Keratinocyte (primary cell): ENCODE results near the gene PRDX1. TPM values are rescaled to one million over a fixed set of nuclear protein-coding genes. Genes with fewer than 3 reads are reported as not detected.

Source experiments
- DNase-seq: peaks from one replicate; pipeline ENCODE4 v3.0.0-alpha.2; 2011; ENCODE audit warnings: low read depth, missing footprints, low spot score
- FAIRE-seq: peaks from 2 replicates; lab custom pipeline; 2011; peaks lifted over from hg19 to GRCh38; lab: Jason Lieb, UNC
- H2AFZ ChIP-seq: 2 replicates; pipeline ENCODE4 v1.6.0; 2012; ENCODE audit warnings: low read length, control low read depth, inconsistent platforms; ENCODE audit not compliant: control insufficient read depth
- H3K27ac ChIP-seq: 2 replicates; pipeline ENCODE4 v1.5.1; 2011; ENCODE audit warnings: low read length; ENCODE audit not compliant: control insufficient read depth, insufficient read depth
- H3K27me3 ChIP-seq: 3 replicates; pipeline ENCODE4 v1.6.0; 2011; ENCODE audit warnings: low read length; ENCODE audit not compliant: control insufficient read depth, insufficient read depth; ENCODE audit errors: extremely low read depth
- H3K36me3 ChIP-seq, 2 experiments: 2 replicates in 1 of 2; 3 replicates in 1 of 2; pipeline ENCODE4 v1.5.1; 2011; ENCODE audit warnings: low read length in 2 of 2, mild to moderate bottlenecking in 1 of 2; ENCODE audit not compliant: control insufficient read depth in 2 of 2, insufficient read depth in 2 of 2; ENCODE audit errors: extremely low read depth in 1 of 2
- H3K4me1 ChIP-seq: 3 replicates; pipeline ENCODE4 v1.5.1; 2011; ENCODE audit warnings: low read length; ENCODE audit not compliant: control insufficient read depth, insufficient read depth; ENCODE audit errors: extremely low read depth
- H3K4me2 ChIP-seq: 3 replicates; pipeline ENCODE4 v1.6.0; 2011; ENCODE audit warnings: low read depth, low read length; ENCODE audit not compliant: control insufficient read depth, insufficient read depth; ENCODE audit errors: extremely low read depth
- H3K4me3 ChIP-seq, 3 experiments: fragments of 200-600 bp in 1 of 3; sonication (generic) in 1 of 3; 2 replicates in 2 of 3; 3 replicates in 1 of 3; pipeline ENCODE4 v1.5.1; 2011 to 2016; ENCODE audit warnings: low read length in 3 of 3, mild to moderate bottlenecking in 3 of 3, control low read depth in 2 of 3, inconsistent platforms in 1 of 3, low read depth in 1 of 3, mixed read lengths in 1 of 3, mixed run types in 1 of 3, moderate library complexity in 1 of 3; ENCODE audit not compliant: control insufficient read depth in 2 of 3, insufficient read depth in 2 of 3; ENCODE audit errors: extremely low read depth in 1 of 3
- H3K79me2 ChIP-seq: 2 replicates; pipeline ENCODE4 v1.6.0; 2012; ENCODE audit warnings: low read length; ENCODE audit not compliant: control insufficient read depth, insufficient read depth
- H3K9ac ChIP-seq: 3 replicates; pipeline ENCODE4 v1.6.0; 2011; ENCODE audit warnings: low read length; ENCODE audit not compliant: control insufficient read depth, insufficient read depth; ENCODE audit errors: extremely low read depth
- H3K9me1 ChIP-seq: 3 replicates; pipeline ENCODE4 v1.6.0; 2011; ENCODE audit warnings: low read length; ENCODE audit not compliant: control insufficient read depth, insufficient read depth; ENCODE audit errors: extremely low read depth
- H3K9me3 ChIP-seq: 2 replicates; pipeline ENCODE4 v1.5.1; 2012; ENCODE audit warnings: low read depth, low read length; ENCODE audit not compliant: control insufficient read depth
- H4K20me1 ChIP-seq: 3 replicates; pipeline ENCODE4 v1.6.0; 2011; ENCODE audit warnings: low read length; ENCODE audit not compliant: control insufficient read depth, insufficient read depth; ENCODE audit errors: extremely low read depth
- CTCF ChIP-seq, 3 experiments: IDR thresholded peaks in 1 of 3; conservative IDR thresholded peaks in 1 of 3; optimal IDR thresholded peaks in 1 of 3; 2 replicates in 2 of 3; 3 replicates in 1 of 3; pipeline versions ENCODE3 to v1.5.1; 2011; ENCODE audit warnings: low read length in 3 of 3, mild to moderate bottlenecking in 3 of 3, moderate library complexity in 2 of 3, control low read depth in 1 of 3, inconsistent platforms in 1 of 3; ENCODE audit not compliant: insufficient read depth in 2 of 3; ENCODE audit errors: extremely low read depth in 1 of 3
- EZH2 ChIP-seq: IDR thresholded peaks from one replicate; pipeline ENCODE4 v1.6.1; 2012; ENCODE audit warnings: inconsistent platforms, mild to moderate bottlenecking, low read length, moderate library complexity
- dilution Hi-C: fragments of 300-500 bp; cut with MboI; formaldehyde crosslinking; loops from one replicate; pipeline ENCODE4 v1.7.0; 2020; ENCODE audit warnings: low sequenced_read_pairs; ENCODE audit not compliant: extremely low pct_ligation_motif_present
- polyA plus RNA-seq, 5 experiments: library from polyadenylated mRNA; depleted of rRNA in 3 of 5; stranded (reverse) in 3 of 5; stranded (forward) in 1 of 5; unstranded in 1 of 5; fragments of >200 nt; gene quantifications; 1 replicate in 1 of 5; 2 replicates in 3 of 5; 3 replicates in 1 of 5; pipeline versions ENCODE4 v1.2.1 to v1.2.3, GENCODE V29; 2011 to 2012; ENCODE audit warnings: missing spikeins in 2 of 5, low read depth in 1 of 5, low replicate concordance in 1 of 5

PRDX1 gene
- polyA plus RNA-seq, 1 donor (not counting 4 experiments of a cell fraction or from before 2014, with no cell fraction given), result 1,251 TPM

- Histone ChIP-seq H3K36me3 (no peaks in the 10 kb centered on the region), H2AFZ (no peak overlapping the region), H4K20me1 (no peaks in the 10 kb centered on the region), H3K27me3 (no peaks in the 10 kb centered on the region), H3K9ac (no peak overlapping the region), H3K79me2 (no peaks in the 10 kb centered on the region), H3K4me1 (peaks cover 12% of the 10 kb centered on the region), H3K27ac (no peak overlapping the region), H3K9me1 (no peaks in the 10 kb centered on the region), H3K4me2 (peak overlapping the region; percentile 99), H3K9me3 (no peaks in the 10 kb centered on the region), H3K4me3 (no peak overlapping the region)
- DNase-seq (no peak), FAIRE-seq (no peak)
- no peak for TF ChIP-seq EZH2
- TF ChIP-seq CTCF (optimal IDR thresholded peaks at IDR 0.05 in 1 of 3, IDR thresholded peaks at IDR 0.05 in 1 of 3, conservative IDR thresholded peaks at IDR 0.05 in 1 of 3; ENCODE audit: extremely low read depth in 1 of 3, insufficient read depth in 2 of 3, low read length in 3 of 3), result no peak
- dilution Hi-C loops, result no loop called here
Observed at GRCh38 chr1:45488666-45489377, 32.9 kb downstream of the PRDX1 start.

- H3K79me2 ChIP-seq, result no peaks in the 10 kb centered on the region
- H3K4me2 ChIP-seq, result no peak overlapping the region
- H3K9me3 ChIP-seq, result no peaks in the 10 kb centered on the region
- peaks cover 6% of the 10 kb centered on the region for H3K4me1 ChIP-seq
- H4K20me1 ChIP-seq, result no peaks in the 10 kb centered on the region
- no peaks in the 10 kb centered on the region for H3K9me1 ChIP-seq
- H2AFZ ChIP-seq, result no peak overlapping the region
- no peaks in the 10 kb centered on the region for H3K27me3 ChIP-seq
- TF ChIP-seq CTCF (optimal IDR thresholded peaks at IDR 0.05 in 1 of 3, IDR thresholded peaks at IDR 0.05 in 1 of 3, conservative IDR thresholded peaks at IDR 0.05 in 1 of 3; ENCODE audit: extremely low read depth in 1 of 3, insufficient read depth in 2 of 3, low read length in 3 of 3), result no peak
- no peak for TF ChIP-seq EZH2
- no peak overlapping the region for H3K27ac ChIP-seq
- no peak overlapping the region for H3K4me3 ChIP-seq
- DNase-seq, result no peak
- dilution Hi-C loops, result no loop called here
- no peaks in the 10 kb centered on the region for H3K36me3 ChIP-seq
- no peak overlapping the region for H3K9ac ChIP-seq
- no peak for FAIRE-seq
Observed at GRCh38 chr1:45485949-45486348, 35.7 kb downstream of the PRDX1 start.
